ENCODE results near the gene SRSF3.

SRSF3 gene

DNA sequence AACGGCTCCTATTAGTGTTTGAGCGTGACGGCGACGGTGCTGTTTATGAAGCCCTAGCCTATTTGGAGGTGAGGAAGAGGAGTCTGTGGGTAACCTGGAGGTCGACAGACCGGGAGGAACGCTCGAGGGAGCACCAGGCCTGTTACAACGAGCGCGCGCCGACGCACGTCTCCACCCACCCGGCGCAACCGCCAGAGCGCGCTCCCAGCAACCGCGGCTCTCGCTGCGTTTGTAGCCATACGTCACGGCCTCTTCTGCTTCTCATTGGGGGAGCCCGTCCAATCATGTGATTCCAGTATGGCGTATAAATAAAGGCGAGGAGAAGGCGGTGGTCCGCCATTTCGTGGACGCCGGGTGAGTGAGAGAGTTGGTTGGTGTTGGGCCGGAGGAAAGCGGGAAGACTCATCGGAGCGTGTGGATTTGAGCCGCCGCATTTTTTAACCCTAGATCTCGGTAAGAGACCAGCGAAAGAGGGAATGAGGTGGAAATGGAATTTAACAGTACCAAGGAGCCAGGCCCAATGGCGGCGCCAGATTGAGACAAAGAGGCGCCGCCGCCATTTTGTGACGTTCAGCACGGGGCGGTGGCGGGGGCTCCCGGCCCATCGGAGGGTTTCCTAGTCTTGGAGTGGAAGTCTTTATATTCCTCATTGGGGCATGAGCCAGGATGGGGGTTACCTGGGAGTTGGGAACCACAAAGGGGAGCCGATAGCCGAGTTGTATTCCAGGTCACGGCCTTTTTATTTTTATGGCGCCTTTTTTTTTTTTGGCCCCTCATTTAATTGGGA, at the start of gene SRSF3:
Gene SRSF3, plus strand, starts transcription at position 334 of the 787 bp plus-strand sequence. CDS start 2,401 bp downstream, outside the sequence.
- Mint-ChIP-seq H3K4me1 (ENCODE audit: low read depth) (peaks cover 36% of the 10 kb centered on the region), H3K36me3 (ENCODE audit: low read depth) (peaks cover 54% of the 10 kb centered on the region), H3K27me3 (no peaks in the 10 kb centered on the region), H3K4me3 (peak within 1 kb of the TSS; percentile 84), H3K9me3 (no peaks in the 10 kb centered on the region), H3K27ac (peak within 1 kb of the TSS; percentile 96)
- intact Hi-C loops (cut with micrococcal nuclease) = loop anchor here (1.0 to 5.0 kb wide), 2 partner anchors 47 to 172 kb away; partner anchors contain the start of gene STK38

- Mint-ChIP-seq H3K4me1 (ENCODE audit: low read depth) (peaks cover 36% of the 10 kb centered on the region), H3K9me3 (no peaks in the 10 kb centered on the region), H3K27ac (peak overlapping the region; percentile 95), H3K4me3 (peak overlapping the region; percentile 95), H3K36me3 (ENCODE audit: low read depth) (peaks cover 40% of the 10 kb centered on the region), H3K27me3 (no peaks in the 10 kb centered on the region)
- intact Hi-C loops (cut with micrococcal nuclease) = no loop called here
Observed at GRCh38 chr6:36545767-36546307, 48.3 kb upstream of the SRSF3 start.

- peak overlapping the region; percentile 95 for H3K4me3 Mint-ChIP-seq
- H3K4me1 Mint-ChIP-seq (ENCODE audit: low read depth) = peaks cover 36% of the 10 kb centered on the region
- H3K9me3 Mint-ChIP-seq = no peaks in the 10 kb centered on the region
- intact Hi-C loops (cut with micrococcal nuclease) = no loop called here
- peaks cover 35% of the 10 kb centered on the region for H3K36me3 Mint-ChIP-seq (ENCODE audit: low read depth)
- H3K27me3 Mint-ChIP-seq = no peaks in the 10 kb centered on the region
- peak overlapping the region; percentile 95 for H3K27ac Mint-ChIP-seq
Observed at GRCh38 chr6:36546308-36546919, 47.7 kb upstream of the SRSF3 start.

- no peaks in the 10 kb centered on the region for H3K9me3 Mint-ChIP-seq
- peaks cover 36% of the 10 kb centered on the region for H3K4me1 Mint-ChIP-seq (ENCODE audit: low read depth)
- peak within 1 kb of the TSS; percentile 95 for H3K27ac Mint-ChIP-seq
- intact Hi-C loops (cut with micrococcal nuclease) = loop anchor here (1.0 kb wide), 1 partner anchor 47 kb away; the partner anchor contains the start of gene SRSF3
- H3K36me3 Mint-ChIP-seq (ENCODE audit: low read depth) = peaks cover 29% of the 10 kb centered on the region
- H3K4me3 Mint-ChIP-seq = peak within 1 kb of the TSS; percentile 95
- H3K27me3 Mint-ChIP-seq = no peaks in the 10 kb centered on the region
Observed at GRCh38 chr6:36546920-36547645, 47.1 kb upstream of the SRSF3 start, which contains the start of gene STK38. STK38 (minus strand) TSS chr6:36547479; CDS start chr6:36540202, 7,277 bp downstream.

DNA sequence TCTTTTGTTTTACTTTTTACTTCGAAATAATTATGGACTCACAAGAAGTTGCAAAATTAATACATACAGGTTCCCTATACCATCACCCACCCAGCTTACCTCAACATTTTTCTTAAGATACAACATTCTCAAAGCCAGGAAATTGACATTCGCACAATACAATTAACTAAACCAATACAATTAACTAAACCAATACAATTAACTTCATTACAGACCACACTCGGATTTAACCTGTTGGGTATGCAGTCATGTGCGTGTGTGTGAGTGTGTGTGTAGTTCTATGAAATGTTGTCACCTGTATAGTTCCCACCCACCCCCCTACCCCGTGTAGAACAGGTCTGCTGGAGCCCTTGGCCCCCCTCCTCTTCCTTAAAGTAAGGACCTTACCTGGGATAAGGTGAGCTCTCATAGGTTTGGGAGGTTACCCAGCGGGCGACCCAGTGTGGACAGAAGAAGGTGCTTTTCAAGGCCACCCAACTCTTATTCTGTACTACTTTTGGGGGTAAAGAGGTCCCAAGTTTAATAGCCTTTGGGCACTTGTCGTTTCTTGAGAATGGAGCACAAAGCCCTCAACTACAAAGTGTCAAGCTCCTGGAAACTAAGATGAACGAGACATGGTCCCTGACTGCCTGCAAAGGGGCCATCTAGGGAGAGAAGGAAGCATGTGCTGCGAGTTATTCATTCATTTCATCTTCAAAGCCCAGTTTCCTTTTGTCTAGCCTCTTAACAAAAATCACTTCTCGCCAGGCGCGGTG, 46.3 kb upstream of the SRSF3 start:
- intact Hi-C loops (cut with micrococcal nuclease) = loop anchor here (1.0 kb wide), 1 partner anchor 46 kb away; the partner anchor contains the start of gene SRSF3
- Mint-ChIP-seq H3K4me1 (ENCODE audit: low read depth) (peaks cover 35% of the 10 kb centered on the region), H3K9me3 (no peaks in the 10 kb centered on the region), H3K4me3 (peak overlapping the region; percentile 95), H3K27me3 (no peaks in the 10 kb centered on the region), H3K27ac (peak overlapping the region; percentile 95), H3K36me3 (ENCODE audit: low read depth) (peaks cover 29% of the 10 kb centered on the region)

GRCh38 chr6:36548401-36548743, 45.8 kb upstream of the SRSF3 start:
- Mint-ChIP-seq H3K9me3 (no peaks in the 10 kb centered on the region), H3K36me3 (ENCODE audit: low read depth) (peaks cover 23% of the 10 kb centered on the region), H3K27ac (no peak overlapping the region), H3K27me3 (no peaks in the 10 kb centered on the region), H3K4me3 (no peak overlapping the region), H3K4me1 (ENCODE audit: low read depth) (peaks cover 30% of the 10 kb centered on the region)
- intact Hi-C loops (cut with micrococcal nuclease) = no loop called here

GRCh38 chr6:36550473-36551000, 43.6 kb upstream of the SRSF3 start:
- Mint-ChIP-seq H3K27me3 (no peaks in the 10 kb centered on the region), H3K4me3 (no peak overlapping the region), H3K27ac (no peak overlapping the region), H3K36me3 (ENCODE audit: low read depth) (peaks cover 15% of the 10 kb centered on the region), H3K4me1 (ENCODE audit: low read depth) (peaks cover 19% of the 10 kb centered on the region), H3K9me3 (no peaks in the 10 kb centered on the region)
- intact Hi-C loops (cut with micrococcal nuclease) = no loop called here

- H3K4me1 Mint-ChIP-seq (ENCODE audit: low read depth) = peaks cover 32% of the 10 kb centered on the region
- H3K27ac Mint-ChIP-seq = no peak overlapping the region
- no peaks in the 10 kb centered on the region for H3K9me3 Mint-ChIP-seq
- H3K4me3 Mint-ChIP-seq = no peak overlapping the region
- intact Hi-C loops (cut with micrococcal nuclease) = no loop called here
- no peaks in the 10 kb centered on the region for H3K27me3 Mint-ChIP-seq
- no peaks in the 10 kb centered on the region for H3K36me3 Mint-ChIP-seq (ENCODE audit: low read depth)
Observed at GRCh38 chr6:36555750-36556252, 38.4 kb upstream of the SRSF3 start.

GRCh38 chr6:36556281-36556680, 37.9 kb upstream of the SRSF3 start:
- no peak overlapping the region for H3K4me3 Mint-ChIP-seq
- H3K9me3 Mint-ChIP-seq = no peaks in the 10 kb centered on the region
- no peaks in the 10 kb centered on the region for H3K27me3 Mint-ChIP-seq
- no peak overlapping the region for H3K27ac Mint-ChIP-seq
- peaks cover 35% of the 10 kb centered on the region for H3K4me1 Mint-ChIP-seq (ENCODE audit: low read depth)
- intact Hi-C loops (cut with micrococcal nuclease) = no loop called here
- H3K36me3 Mint-ChIP-seq (ENCODE audit: low read depth) = no peaks in the 10 kb centered on the region

- Mint-ChIP-seq H3K27me3 (no peaks in the 10 kb centered on the region), H3K9me3 (no peaks in the 10 kb centered on the region), H3K27ac (peak overlapping the region; percentile 77), H3K4me1 (ENCODE audit: low read depth) (peaks cover 53% of the 10 kb centered on the region), H3K36me3 (ENCODE audit: low read depth) (no peaks in the 10 kb centered on the region), H3K4me3 (peak overlapping the region; percentile 58)
- intact Hi-C loops (cut with micrococcal nuclease) = no loop called here
Observed at GRCh38 chr6:36559011-36559793, 35.0 kb upstream of the SRSF3 start.

DNA sequence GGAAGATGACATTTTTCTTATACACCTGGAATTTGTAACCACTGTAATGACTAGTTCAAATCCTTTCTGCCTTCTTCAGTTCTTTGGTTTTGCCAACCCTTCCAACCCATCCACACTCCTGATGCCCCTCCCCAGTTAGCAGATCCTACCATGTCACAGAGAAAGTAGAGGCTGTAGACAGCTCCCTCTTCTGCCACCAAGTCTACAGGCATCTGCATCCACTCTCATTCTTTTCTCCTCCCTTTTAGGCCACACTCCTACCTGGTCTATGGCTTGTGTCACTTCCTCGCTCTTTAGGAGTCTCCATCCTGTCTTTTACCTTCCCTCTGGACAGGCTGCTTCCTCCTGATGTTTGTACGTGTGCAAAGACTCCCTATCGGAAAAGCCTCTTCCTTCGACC, 33.3 kb upstream of the SRSF3 start:
- Mint-ChIP-seq H3K4me3 (no peak overlapping the region), H3K36me3 (ENCODE audit: low read depth) (no peaks in the 10 kb centered on the region), H3K27ac (peak overlapping the region; percentile 47), H3K9me3 (no peaks in the 10 kb centered on the region), H3K4me1 (ENCODE audit: low read depth) (peaks cover 50% of the 10 kb centered on the region), H3K27me3 (no peaks in the 10 kb centered on the region)
- intact Hi-C loops (cut with micrococcal nuclease) = no loop called here

- H3K9me3 Mint-ChIP-seq = no peaks in the 10 kb centered on the region
- intact Hi-C loops (cut with micrococcal nuclease) = no loop called here
- H3K4me1 Mint-ChIP-seq (ENCODE audit: low read depth) = peaks cover 42% of the 10 kb centered on the region
- H3K4me3 Mint-ChIP-seq = no peak overlapping the region
- no peak overlapping the region for H3K27ac Mint-ChIP-seq
- H3K27me3 Mint-ChIP-seq = no peaks in the 10 kb centered on the region
- no peaks in the 10 kb centered on the region for H3K36me3 Mint-ChIP-seq (ENCODE audit: low read depth)
Observed at GRCh38 chr6:36563237-36563927, 30.8 kb upstream of the SRSF3 start.
